ENCODE data around the gene PIH1D2. TPM values are rescaled to one million over a fixed set of nuclear protein-coding genes. Genes with fewer than 3 reads are reported as not detected.

Gene PIH1D2
- total RNA-seq, 2 experiments from 2014 or later = not detected

GRCh38 chr11:112086422-112087191, 12.8 kb upstream of the PIH1D2 start, which contains the start of the genes SDHD and TIMM8B:
SDHD (plus strand) TSS chr11:112086873; CDS start chr11:112086908, 35 bp downstream.
TIMM8B (minus strand) TSS chr11:112086756; CDS start chr11:112086723, 33 bp downstream.
- POLR2A ChIA-PET = interaction anchor here (0.6 to 3.9 kb wide), 8 partner anchors 8 to 1229 kb away, joined by 3 to 36 read pairs (median 4); partner anchors contain the start of genes ALG9, NKAPD1, PIH1D2 and PTS
- no peaks in the 10 kb centered on the region for H3K27me3 ChIP-seq (ENCODE audit: control insufficient read depth in 1 of 2, insufficient read depth in 2 of 2, low read length in 2 of 2)
- peaks cover 32% of the 10 kb centered on the region for H3K4me1 ChIP-seq (ENCODE audit: insufficient read depth, low read length)
- peak; percentile 29 for TF ChIP-seq CTCF (IDR thresholded peaks at IDR 0.05)
- Mint-ChIP-seq H3K4me1 (ENCODE audit: low read depth) (peaks cover 54% of the 10 kb centered on the region), H3K27me3 (no peaks in the 10 kb centered on the region), H3K9me3 (no peaks in the 10 kb centered on the region), H3K4me3 (peak within 1 kb of the TSS; percentile 99), H3K36me3 (ENCODE audit: low read depth) (peaks cover 97% of the 10 kb centered on the region), H3K27ac (peak within 1 kb of the TSS; percentile 94)
- CTCF ChIA-PET = interaction anchor here (0.6 to 1.6 kb wide), 4 partner anchors 10 to 148 kb away, joined by 3 to 4 read pairs (median 3); no protein-coding TSS in a partner anchor
- intact Hi-C loops (cut with DNase I, micrococcal nuclease) = loop anchor here (1.0 to 10.0 kb wide), 9 partner anchors 12 to 1228 kb away; partner anchors contain the start of genes DLAT (in 2 of the 2), NKAPD1 (in 2 of the 2), PIH1D2 (in 2 of the 2) and CFAP68 (in 1 of the 2)
- ATAC-seq (ENCODE audit: poor library complexity) = peak; percentile 93
- H3K4me3 ChIP-seq (ENCODE audit: low read length) = peak within 1 kb of the TSS; percentile 88
- H3K36me3 ChIP-seq (ENCODE audit: insufficient read depth, low read length) = peaks cover 63% of the 10 kb centered on the region
- H3K9me3 ChIP-seq (ENCODE audit: control insufficient read depth in 1 of 2, insufficient read depth in 1 of 2, low read length in 2 of 2) = no peaks in the 10 kb centered on the region
- H3K27ac ChIP-seq (ENCODE audit: low read depth in 1 of 2, low read length in 2 of 2) = peak within 1 kb of the TSS; percentile 35 to 75
- DNase-seq = peak; percentile 91 to 99 (median 94)

- no peak for TF ChIP-seq CTCF (IDR thresholded peaks at IDR 0.05)
- H3K4me3 Mint-ChIP-seq = peak overlapping the region; percentile 99
- H3K9me3 ChIP-seq (ENCODE audit: control insufficient read depth in 1 of 2, insufficient read depth in 1 of 2, low read length in 2 of 2) = no peaks in the 10 kb centered on the region
- ATAC-seq (ENCODE audit: poor library complexity) (peak; percentile 35), DNase-seq (peak in 9 of 14 experiments; percentile 3 to 45 (median 16))
- peaks cover 94% of the 10 kb centered on the region for H3K36me3 Mint-ChIP-seq (ENCODE audit: low read depth)
- H3K36me3 ChIP-seq (ENCODE audit: insufficient read depth, low read length) = peaks cover 59% of the 10 kb centered on the region
- H3K4me3 ChIP-seq (ENCODE audit: low read length) = peak overlapping the region; percentile 88
- no peaks in the 10 kb centered on the region for H3K27me3 ChIP-seq (ENCODE audit: control insufficient read depth in 1 of 2, insufficient read depth in 2 of 2, low read length in 2 of 2)
- ChIA-PET POLR2A (interaction anchor here (1.0 to 3.9 kb wide), 6 partner anchors 11 to 483 kb away, joined by 3 to 36 read pairs (median 6); partner anchors contain the start of genes ALG9, NKAPD1, PIH1D2 and PTS), CTCF (interaction anchor here (1.2 kb wide), 1 partner anchor 11 kb away, joined by 4 read pairs; no protein-coding TSS in a partner anchor)
- H3K9me3 Mint-ChIP-seq = no peaks in the 10 kb centered on the region
- peak overlapping the region; percentile 94 for H3K27ac Mint-ChIP-seq
- peaks cover 32% of the 10 kb centered on the region for H3K4me1 ChIP-seq (ENCODE audit: insufficient read depth, low read length)
- H3K4me1 Mint-ChIP-seq (ENCODE audit: low read depth) = peaks cover 47% of the 10 kb centered on the region
- H3K27me3 Mint-ChIP-seq = no peaks in the 10 kb centered on the region
- peak overlapping the region in 1 of 2 donors; percentile 37 for H3K27ac ChIP-seq (ENCODE audit: low read depth in 1 of 2, low read length in 2 of 2)
- intact Hi-C loops (cut with DNase I, micrococcal nuclease) = loop anchor here (1.0 to 10.0 kb wide), 9 partner anchors 12 to 1229 kb away; partner anchors contain the start of genes DLAT (in 2 of the 2), NKAPD1 (in 2 of the 2), PIH1D2 (in 2 of the 2) and CFAP68 (in 1 of the 2)
Observed at GRCh38 chr11:112085822-112086421, 12.1 kb upstream of the PIH1D2 start.

- ATAC-seq (ENCODE audit: poor library complexity) (no peak), DNase-seq (no peak)
- peak overlapping the region; percentile 25 for H3K4me3 Mint-ChIP-seq
- TF ChIP-seq CTCF (IDR thresholded peaks at IDR 0.05) = no peak
- CTCF ChIA-PET = no interaction called here
- Histone ChIP-seq H3K36me3 (ENCODE audit: insufficient read depth, low read length) (peaks cover 63% of the 10 kb centered on the region), H3K4me1 (ENCODE audit: insufficient read depth, low read length) (peaks cover 20% of the 10 kb centered on the region), H3K27ac (ENCODE audit: low read depth in 1 of 2, low read length in 2 of 2) (no peak overlapping the region), H3K9me3 (ENCODE audit: control insufficient read depth in 1 of 2, insufficient read depth in 1 of 2, low read length in 2 of 2) (no peaks in the 10 kb centered on the region), H3K4me3 (ENCODE audit: low read length) (no peak overlapping the region), H3K27me3 (ENCODE audit: control insufficient read depth in 1 of 2, insufficient read depth in 2 of 2, low read length in 2 of 2) (no peaks in the 10 kb centered on the region)
- intact Hi-C loops (cut with DNase I, micrococcal nuclease) = loop anchor here in 1 of 2 experiments (10.0 kb wide), 1 partner anchor 1232 kb away; the partner anchor contains the start of gene TTC12
- POLR2A ChIA-PET = no interaction called here
- peaks cover 26% of the 10 kb centered on the region for H3K4me1 Mint-ChIP-seq (ENCODE audit: low read depth)
- peaks cover 89% of the 10 kb centered on the region for H3K36me3 Mint-ChIP-seq (ENCODE audit: low read depth)
- H3K27ac Mint-ChIP-seq = peak overlapping the region; percentile 30
- no peaks in the 10 kb centered on the region for H3K9me3 Mint-ChIP-seq
- H3K27me3 Mint-ChIP-seq = no peaks in the 10 kb centered on the region
Observed at GRCh38 chr11:112082729-112083128, 8.9 kb upstream of the PIH1D2 start.

Measured in CD4-positive, alpha-beta T cell (primary cell).